COLO829 (cell line): ENCODE results near the gene LCK.

Source experiments
- DNase-seq: peaks from one replicate; pipeline ENCODE4 v3.0.0; 2012; ENCODE audit warnings: low spot score

LCK gene

DNA sequence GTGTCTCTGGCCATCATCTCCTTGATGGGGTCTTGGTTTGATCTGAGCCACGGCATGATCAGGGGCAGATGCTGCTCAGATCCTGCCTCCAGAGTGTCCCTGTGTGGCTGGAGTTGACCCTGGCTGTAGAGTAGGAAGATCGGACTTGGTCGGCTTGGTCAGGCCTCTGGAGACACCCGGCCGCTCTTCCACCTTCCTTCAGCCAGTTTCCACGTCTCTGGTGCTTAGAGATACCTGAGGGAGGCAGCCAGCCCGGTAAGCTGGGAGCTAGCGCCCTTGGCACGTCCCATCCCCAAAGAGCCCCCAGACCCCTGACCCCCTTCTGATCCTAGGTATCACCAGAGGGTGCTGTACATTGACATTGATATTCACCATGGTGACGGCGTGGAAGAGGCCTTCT lies 76.1 kb downstream of the LCK start:
- DNase-seq: no peak

DNA sequence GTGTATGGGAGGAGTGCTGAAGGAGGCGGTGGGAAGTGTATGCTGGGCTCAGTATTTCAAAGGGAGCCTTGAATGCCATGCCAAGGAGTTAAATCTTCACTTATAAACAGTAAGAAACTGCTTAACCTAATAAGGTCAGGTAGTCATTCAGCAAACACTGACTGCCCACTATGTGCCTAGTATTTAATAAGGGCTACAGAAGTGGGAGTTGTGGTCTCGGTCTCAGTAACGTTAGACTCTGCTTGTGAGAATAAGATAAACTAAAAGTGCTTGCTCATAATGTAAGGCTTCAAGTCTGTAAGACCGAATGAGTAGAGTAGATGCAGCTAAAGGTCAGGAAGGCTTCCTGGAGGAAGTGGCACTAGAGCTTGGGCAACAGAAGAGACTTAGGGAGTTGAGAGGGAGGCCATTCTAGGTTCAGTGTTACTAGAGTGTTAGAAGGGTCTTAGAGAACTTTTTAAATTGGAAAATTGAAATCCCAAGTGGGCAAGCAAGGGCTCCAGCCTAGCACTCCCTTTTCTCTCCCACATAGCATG lies 78.9 kb downstream of the LCK start:
- no peak for DNase-seq

DNA sequence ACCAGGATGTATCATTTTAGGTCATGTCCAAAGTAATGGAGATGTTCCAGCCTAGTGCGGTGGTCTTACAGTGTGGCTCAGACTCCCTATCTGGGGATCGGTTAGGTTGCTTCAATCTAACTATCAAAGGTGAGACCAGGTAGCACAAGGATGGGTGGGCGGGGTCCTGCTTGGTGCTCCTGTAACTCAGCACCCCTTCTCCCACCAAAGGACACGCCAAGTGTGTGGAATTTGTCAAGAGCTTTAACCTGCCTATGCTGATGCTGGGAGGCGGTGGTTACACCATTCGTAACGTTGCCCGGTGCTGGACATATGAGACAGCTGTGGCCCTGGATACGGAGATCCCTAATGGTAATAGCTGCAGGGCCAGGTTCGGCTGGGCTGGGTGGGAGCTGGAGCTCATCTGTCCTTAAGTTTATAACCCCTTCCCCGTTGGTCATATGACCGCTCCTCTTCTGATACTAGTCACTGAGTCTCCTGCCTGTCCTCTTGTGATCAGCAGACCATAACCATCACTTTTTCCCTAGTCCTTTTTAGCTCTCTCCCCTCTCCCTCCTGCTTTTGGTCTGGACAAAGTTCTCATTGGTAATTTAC lies 79.6 kb downstream of the LCK start:
- DNase-seq: no peak

DNA sequence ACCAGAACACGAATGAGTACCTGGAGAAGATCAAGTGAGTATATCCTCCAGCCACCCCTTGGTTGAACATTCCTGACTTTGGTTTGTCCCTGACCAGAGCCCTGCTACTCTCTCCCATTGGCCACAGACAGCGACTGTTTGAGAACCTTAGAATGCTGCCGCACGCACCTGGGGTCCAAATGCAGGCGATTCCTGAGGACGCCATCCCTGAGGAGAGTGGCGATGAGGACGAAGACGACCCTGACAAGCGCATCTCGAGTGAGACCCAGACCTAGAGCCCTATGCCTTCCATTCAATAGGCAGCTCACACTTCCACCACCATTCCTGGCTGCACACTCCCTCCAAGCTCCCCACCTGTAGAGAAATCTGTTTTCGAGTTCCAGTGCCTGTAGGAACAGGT lies 80.5 kb downstream of the LCK start:
- no peak for DNase-seq

DNA sequence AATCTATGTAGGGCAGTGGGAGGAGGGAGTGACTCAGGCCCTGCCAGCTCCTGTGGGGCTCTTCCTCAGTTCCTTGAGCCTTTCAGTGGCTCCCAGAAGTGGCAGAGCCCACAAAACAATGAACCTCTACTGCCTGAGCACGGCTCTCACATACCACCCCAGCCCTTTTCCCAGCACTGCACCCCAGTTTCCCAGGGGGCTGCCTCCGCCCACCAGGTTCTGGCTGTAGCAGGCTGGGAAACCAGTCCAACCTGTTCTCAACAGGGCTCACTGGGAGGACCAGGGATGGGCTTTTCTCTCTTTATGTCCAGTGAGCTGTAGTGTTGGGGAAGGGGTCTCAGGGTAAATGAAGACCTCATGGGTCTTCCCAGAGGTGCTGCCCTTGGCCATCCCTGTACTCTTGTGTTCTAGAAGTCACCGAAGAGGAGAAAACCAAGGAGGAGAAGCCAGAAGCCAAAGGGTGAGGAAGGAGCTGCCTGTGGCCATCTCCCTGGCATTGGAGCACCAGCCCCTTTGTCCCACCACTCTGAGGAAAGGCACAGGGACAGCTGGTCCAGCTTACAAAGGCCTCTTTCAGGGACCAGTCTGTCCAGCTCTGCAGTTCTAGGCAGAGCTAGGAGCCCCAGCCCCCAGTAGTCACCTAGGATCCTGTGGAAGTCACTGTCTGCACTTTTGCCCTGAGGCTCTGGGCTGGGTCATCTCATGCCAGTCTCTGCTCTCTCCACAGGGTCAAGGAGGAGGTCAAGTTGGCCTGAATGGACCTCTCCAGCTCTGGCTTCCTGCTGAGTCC lies 81.4 kb downstream of the LCK start:
- no peak for DNase-seq

DNA sequence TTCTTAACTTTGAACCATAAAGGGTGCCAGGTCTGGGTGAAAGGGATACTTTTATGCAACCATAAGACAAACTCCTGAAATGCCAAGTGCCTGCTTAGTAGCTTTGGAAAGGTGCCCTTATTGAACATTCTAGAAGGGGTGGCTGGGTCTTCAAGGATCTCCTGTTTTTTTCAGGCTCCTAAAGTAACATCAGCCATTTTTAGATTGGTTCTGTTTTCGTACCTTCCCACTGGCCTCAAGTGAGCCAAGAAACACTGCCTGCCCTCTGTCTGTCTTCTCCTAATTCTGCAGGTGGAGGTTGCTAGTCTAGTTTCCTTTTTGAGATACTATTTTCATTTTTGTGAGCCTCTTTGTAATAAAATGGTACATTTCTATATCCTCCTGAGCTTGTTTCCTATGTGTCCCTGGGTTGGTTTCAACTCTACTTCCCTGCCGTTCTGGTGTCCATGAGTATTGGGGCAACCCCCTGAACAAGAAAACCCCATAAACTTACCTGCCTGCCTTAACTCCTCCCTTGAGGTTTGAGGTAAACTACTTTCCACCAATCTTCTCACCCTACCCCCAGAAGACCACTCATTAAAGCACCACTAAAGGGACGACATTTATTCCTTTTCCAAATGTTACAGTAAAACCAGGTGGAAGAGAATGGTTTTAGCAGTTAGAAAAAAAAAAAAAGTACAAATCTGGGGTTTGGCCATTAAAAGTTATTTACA lies 82.3 kb downstream of the LCK start:
- DNase-seq: no peak

DNA sequence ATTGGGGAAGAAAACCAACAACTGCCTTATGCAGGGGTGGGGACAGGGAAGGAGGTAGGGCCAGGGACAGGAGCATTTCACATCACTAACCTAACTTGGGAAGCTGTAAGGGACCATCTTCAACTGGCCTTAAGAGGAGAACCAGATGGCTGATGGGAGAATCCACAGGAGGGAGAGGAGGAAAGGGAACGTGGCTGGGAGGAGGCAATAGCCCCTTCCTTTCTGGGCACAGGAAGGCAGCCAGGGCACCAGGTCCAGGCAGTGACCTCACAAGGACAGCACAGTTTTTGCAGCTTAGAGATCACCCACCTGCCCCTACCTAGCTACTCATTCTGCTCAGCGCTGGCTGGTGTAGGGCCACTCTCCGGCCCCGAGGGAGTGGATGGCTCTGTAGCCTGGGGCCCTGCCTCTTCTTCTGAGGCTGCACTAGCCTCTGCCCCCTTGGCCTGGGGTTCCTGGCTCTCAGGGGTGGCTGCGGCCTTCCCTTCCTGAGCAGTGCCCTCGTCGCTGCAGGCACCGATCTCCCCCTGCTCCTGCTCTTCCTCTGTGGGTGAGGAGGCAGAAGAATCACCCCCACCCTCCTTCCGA lies 83.3 kb downstream of the LCK start:
- no peak for DNase-seq

DNA sequence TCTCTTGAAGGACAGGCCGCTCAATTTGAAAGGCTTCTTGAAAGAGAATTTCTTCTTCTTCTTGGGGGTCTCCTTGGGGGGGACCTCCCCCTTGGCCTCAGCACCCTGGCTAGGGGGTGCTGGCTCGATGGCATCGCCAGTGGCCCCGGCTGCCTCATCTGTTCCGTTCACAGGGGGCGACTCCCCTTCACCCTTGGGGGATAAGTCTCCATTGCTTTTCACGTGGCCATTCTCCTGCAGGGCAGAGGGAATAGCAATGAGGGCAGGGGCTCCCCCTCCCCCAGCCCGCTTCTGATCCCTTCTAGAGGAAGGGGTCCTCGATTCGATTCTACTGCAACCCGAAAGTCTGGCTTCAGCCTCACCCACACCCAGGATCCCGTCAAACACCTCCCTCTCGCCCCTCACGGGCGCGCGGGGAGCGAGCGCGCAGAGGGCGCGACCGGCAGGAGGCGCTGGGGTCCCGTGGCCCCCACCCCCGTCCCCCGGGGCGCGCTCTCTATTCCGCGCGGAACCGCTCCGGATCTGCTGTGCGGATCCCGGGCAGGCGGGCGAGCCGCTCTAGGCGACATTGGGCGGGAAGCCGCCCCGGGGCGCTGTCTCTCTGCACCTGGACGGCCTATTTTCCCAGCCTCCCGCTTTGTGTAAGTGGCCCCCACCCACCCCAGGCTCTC lies 83.9 kb downstream of the LCK start:
- DNase-seq: no peak

DNA sequence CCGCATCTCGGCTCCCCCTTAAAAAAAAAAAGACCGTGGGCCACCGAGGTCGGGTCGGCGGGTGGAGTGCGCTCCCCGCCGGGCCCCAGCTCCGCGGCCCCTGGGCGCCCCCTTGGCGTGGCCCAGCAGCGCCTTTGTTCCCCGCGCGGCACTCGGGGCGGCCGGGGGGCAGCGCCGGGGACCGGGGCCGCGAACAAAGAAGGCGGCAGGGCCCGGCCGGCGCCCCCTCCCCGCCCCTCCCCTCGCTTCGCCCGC lies 84.4 kb downstream of the LCK start:
- no peak for DNase-seq
